ENCODE data around the gene TLN1.

DNA sequence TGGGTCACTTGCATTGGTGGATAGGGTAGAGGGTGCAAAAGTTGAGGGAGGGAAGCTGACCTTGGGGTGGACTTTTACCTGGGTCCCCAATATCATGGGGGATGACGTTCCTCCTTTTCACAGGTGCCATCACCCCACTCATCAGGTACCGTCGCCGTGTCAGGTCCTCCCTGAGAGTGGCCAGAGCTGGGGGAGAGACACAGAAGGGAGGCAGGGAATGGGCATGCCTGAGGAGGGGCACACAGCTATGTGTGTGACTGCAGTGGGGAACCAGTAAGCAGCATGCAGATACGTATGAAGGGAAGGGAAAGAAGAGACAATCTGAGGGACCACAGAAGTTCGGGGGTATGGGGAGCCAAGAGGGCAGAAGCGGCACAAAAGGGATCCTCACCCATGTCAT lies 6.9 kb upstream of the TLN1 start:
- TF ChIP-seq, protein P1, sequence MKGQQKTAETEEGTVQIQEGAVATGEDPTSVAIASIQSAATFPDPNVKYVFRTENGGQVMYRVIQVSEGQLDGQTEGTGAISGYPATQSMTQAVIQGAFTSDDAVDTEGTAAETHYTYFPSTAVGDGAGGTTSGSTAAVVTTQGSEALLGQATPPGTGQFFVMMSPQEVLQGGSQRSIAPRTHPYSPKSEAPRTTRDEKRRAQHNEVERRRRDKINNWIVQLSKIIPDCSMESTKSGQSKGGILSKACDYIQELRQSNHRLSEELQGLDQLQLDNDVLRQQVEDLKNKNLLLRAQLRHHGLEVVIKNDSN (CRISPR knock-in tag; IDR thresholded peaks at IDR 0.05) = no peak
- TF ChIP-seq KAT7 (CRISPR knock-in tag; IDR thresholded peaks at IDR 0.05; ENCODE audit: borderline replicate concordance) (no peak), ZNF121 (CRISPR knock-in tag; IDR thresholded peaks at IDR 0.05) (no peak), SP1 (CRISPR knock-in tag; conservative IDR thresholded peaks at IDR 0.05) (no peak)
- TF ChIP-seq, protein P2, sequence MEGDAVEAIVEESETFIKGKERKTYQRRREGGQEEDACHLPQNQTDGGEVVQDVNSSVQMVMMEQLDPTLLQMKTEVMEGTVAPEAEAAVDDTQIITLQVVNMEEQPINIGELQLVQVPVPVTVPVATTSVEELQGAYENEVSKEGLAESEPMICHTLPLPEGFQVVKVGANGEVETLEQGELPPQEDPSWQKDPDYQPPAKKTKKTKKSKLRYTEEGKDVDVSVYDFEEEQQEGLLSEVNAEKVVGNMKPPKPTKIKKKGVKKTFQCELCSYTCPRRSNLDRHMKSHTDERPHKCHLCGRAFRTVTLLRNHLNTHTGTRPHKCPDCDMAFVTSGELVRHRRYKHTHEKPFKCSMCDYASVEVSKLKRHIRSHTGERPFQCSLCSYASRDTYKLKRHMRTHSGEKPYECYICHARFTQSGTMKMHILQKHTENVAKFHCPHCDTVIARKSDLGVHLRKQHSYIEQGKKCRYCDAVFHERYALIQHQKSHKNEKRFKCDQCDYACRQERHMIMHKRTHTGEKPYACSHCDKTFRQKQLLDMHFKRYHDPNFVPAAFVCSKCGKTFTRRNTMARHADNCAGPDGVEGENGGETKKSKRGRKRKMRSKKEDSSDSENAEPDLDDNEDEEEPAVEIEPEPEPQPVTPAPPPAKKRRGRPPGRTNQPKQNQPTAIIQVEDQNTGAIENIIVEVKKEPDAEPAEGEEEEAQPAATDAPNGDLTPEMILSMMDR (IDR thresholded peaks at IDR 0.05) = no peak
- TF ChIP-seq, protein P3, sequence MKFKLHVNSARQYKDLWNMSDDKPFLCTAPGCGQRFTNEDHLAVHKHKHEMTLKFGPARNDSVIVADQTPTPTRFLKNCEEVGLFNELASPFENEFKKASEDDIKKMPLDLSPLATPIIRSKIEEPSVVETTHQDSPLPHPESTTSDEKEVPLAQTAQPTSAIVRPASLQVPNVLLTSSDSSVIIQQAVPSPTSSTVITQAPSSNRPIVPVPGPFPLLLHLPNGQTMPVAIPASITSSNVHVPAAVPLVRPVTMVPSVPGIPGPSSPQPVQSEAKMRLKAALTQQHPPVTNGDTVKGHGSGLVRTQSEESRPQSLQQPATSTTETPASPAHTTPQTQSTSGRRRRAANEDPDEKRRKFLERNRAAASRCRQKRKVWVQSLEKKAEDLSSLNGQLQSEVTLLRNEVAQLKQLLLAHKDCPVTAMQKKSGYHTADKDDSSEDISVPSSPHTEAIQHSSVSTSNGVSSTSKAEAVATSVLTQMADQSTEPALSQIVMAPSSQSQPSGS (CRISPR knock-in tag; IDR thresholded peaks at IDR 0.05; ENCODE audit: borderline replicate concordance, low read depth) = no peak
- TF ChIP-seq, protein P4, sequence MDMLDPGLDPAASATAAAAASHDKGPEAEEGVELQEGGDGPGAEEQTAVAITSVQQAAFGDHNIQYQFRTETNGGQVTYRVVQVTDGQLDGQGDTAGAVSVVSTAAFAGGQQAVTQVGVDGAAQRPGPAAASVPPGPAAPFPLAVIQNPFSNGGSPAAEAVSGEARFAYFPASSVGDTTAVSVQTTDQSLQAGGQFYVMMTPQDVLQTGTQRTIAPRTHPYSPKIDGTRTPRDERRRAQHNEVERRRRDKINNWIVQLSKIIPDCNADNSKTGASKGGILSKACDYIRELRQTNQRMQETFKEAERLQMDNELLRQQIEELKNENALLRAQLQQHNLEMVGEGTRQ (CRISPR knock-in tag; IDR thresholded peaks at IDR 0.05) = no peak

All from WTC11 (cell line).